ENCODE data around the gene MYZAP. TPM values are rescaled to one million over a fixed set of nuclear protein-coding genes. Genes with fewer than 3 reads are reported as not detected.

The MYZAP gene
- total and polyA plus RNA-seq, 2 of the 13 experiments (the other 11 are each of a cell fraction or from before 2014, with no cell fraction given): not detected

- TF ChIP-seq REST (IDR thresholded peaks at IDR 0.05; ENCODE audit: borderline replicate concordance in 1 of 2, low read depth in 1 of 2, low read length in 2 of 2) (no peak), SALL2 (CRISPR knock-in tag; IDR thresholded peaks at IDR 0.05) (no peak), ETV6 (CRISPR knock-in tag; conservative IDR thresholded peaks at IDR 0.05) (no peak), ZNF17 (CRISPR knock-in tag; IDR thresholded peaks at IDR 0.05) (no peak), HNF1A (IDR thresholded peaks at IDR 0.05; ENCODE audit: low read depth) (no peak), HNF1A (CRISPR knock-in tag; IDR thresholded peaks at IDR 0.05; ENCODE audit: borderline replicate concordance) (no peak), ZNF83 (CRISPR knock-in tag; IDR thresholded peaks at IDR 0.05; ENCODE audit: borderline replicate concordance) (no peak), CBFB (CRISPR knock-in tag; IDR thresholded peaks at IDR 0.05) (no peak), NAIF1 (CRISPR knock-in tag; IDR thresholded peaks at IDR 0.05; ENCODE audit: borderline replicate concordance) (no peak), HOXD1 (CRISPR knock-in tag; IDR thresholded peaks at IDR 0.05) (no peak), KIAA2018 (CRISPR knock-in tag; IDR thresholded peaks at IDR 0.05; ENCODE audit: borderline replicate concordance) (no peak)
These were observed 33.9 kb upstream of the MYZAP start (continued) for GRCh38 chr15:57557810-57558209.
